ENCODE measurements around the gene CACHD1.

CACHD1 gene

GRCh38 chr1:64474133-64474532, 4.2 kb downstream of the CACHD1 start:
- DNase-seq, result no peak

- DNase-seq, result no peak
These were observed 4.9 kb downstream of the CACHD1 start for GRCh38 chr1:64474665-64475439.

- no peak for DNase-seq
These were observed 6.5 kb downstream of the CACHD1 start for GRCh38 chr1:64476251-64476952.

DNA sequence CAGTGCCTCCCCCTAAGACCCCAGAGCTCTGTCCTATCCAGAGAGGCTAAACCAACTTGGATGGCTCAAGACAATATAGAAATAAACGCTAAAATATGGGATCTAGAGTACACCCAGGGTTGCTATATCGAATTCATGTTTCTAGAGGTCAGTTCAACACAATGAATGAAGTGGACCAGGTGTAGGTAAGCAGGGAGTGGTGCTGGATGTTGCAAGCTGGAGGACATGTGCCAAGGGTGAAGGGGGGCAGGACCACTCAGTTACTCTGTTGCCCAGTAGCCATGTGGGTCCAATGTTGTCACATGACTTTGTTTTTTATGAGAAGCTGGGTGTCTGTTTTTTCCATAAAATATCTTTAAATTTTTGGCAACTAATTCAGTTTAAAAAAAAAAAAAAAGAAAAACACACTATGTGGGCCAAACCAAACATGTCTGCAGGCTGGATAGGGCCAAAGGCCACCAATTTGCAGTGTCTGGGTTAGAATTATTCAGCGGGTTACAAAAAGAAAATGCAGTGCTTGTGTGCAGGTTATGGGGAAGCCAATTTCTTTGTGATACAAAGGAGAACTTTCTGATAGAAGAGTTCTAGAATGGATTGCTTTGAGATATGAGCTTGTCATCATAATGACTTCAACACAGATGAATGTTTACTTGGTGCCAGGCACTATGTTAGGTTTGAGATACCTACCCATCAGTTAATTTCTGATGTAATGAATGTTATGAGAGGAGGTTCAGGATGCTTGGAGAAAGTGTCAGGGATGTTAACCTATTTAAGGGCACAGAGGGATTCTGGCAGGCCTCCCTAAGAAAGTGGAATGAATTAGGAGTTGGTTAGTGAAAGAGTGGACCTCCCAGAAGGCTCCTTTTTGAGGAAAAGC, 8.9 kb downstream of the CACHD1 start:
- DNase-seq, result no peak

- DNase-seq, result no peak
These were observed 9.9 kb downstream of the CACHD1 start for GRCh38 chr1:64479874-64480273.

DNA sequence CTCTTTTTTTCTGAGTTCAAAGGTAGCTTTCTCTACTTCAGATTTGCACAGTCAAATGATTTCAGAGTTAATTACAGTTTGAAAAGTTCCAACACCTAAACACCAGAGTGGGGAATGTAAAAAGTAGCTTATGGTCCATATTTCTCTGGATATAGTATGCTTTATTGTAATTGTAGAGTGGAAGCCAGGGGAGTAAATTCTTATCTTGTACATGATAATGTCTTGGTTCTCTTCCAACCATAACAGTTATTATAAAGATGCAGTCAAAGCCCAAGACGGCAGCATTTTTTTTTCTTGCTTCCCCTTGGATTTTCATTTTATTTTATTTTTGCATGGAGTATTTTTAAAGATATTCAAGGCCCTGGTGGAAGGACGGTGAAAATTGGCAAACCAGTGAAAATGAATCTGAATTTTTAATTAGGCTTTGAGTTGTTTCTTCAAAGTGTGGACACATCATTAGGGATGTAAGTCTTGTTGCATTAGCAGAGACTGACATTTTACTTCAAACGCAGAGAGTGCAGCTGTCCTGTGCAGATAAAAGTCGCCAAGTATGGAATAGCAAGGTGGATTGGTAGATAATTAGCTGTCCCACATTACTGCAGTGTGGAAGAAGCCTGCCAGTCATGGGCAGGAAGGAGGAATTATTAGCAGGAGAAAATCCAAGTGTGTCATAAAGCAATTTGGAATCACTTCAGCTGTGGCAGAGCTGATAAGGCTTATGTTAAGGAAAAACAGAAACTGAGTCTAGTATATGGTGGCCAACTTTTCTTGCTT, 11.3 kb downstream of the CACHD1 start:
- DNase-seq, result no peak

- DNase-seq, result no peak
These were observed 12.2 kb downstream of the CACHD1 start for GRCh38 chr1:64482128-64482527.

- DNase-seq, result no peak
These were observed 12.8 kb downstream of the CACHD1 start for GRCh38 chr1:64482720-64483119.

GRCh38 chr1:64483731-64484414, 13.9 kb downstream of the CACHD1 start:
- DNase-seq, result no peak

GRCh38 chr1:64484651-64485050, 14.7 kb downstream of the CACHD1 start:
- DNase-seq, result no peak

GRCh38 chr1:64486193-64486592, 16.3 kb downstream of the CACHD1 start:
- no peak for DNase-seq

- DNase-seq, result no peak
These were observed 17.1 kb downstream of the CACHD1 start for GRCh38 chr1:64487061-64487460.

DNA sequence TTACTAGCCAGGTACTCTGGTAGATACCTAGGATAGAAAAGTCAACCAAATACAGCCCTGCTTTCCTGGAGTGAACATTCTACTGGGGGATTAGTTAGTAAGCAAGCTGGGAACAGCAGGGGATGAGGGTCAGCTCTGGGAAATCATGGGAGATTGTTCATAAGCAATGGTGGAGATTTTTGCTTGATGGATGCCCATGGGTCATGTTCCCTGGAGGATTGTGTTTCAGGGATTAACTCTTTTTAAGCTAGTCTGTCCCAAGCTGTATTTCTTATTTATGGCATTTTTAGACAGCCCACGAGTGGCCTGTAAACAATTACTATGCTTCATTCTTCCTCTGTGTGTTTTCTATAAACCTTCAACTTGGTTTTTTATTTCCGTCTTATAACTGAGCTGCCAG, 18.9 kb downstream of the CACHD1 start:
- no peak for DNase-seq

DNA sequence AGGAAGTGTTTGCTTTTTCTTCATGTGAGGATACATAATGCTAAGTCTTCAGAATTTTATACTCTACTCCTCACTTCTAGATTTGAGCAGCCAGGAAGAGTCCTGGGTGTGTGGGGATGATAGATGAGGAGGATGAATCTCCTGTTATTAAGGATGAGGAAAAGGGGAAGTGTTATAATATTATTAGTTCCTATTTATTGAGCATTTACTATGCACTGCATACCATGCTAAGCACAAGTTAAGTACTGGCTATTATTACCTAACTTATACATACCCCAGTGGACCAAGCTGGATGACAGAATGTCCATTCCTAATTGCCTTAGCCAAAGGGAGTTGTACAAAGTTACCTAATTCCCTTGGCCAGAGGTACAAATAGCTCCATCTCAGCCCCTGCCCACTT, 19.8 kb downstream of the CACHD1 start:
- DNase-seq, result no peak

GRCh38 chr1:64490213-64490818, 20.4 kb downstream of the CACHD1 start:
- no peak for DNase-seq

DNA sequence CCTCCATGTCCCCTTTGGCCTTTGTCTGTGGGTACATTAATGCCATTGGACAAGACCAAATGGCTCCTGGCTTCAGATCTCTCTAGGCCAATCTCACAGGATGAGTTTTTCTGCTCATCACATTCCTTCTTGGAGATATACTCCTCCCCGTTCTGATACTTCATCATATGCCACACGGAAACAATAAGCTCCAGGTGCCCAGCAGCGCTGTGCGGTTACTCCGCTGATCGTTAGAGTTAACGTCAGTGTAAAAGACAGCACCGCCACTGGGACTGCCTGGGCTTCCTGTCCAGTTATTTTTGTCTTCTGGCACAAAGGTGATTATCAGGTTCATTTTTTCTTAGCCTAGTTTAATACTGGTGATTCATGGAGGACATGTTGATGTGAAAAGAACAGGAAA, 22.5 kb downstream of the CACHD1 start:
- DNase-seq, result no peak

DNA sequence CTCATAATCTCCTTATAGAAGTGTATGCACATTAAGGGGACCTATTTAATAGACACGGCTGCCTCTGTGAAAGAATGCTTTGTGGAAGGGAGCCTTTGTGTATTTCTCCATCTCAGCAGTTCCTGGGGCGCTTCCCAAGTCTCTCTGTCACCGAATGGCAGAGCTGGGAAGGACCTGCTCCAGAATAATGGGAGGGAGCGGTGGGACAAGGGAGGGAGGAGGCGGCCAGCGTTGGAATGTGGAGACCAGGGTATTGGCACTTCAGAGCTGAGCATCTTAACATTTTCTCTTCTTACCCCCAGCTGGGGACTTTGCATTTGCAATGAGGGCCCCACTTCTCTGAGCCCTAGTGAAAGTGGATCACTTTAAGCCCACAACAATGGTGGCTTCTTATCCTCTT, 23.9 kb downstream of the CACHD1 start:
- no peak for DNase-seq

GRCh38 chr1:64494659-64495058, 24.7 kb downstream of the CACHD1 start:
- DNase-seq, result no peak

- DNase-seq, result no peak
These were observed 25.9 kb downstream of the CACHD1 start for GRCh38 chr1:64495878-64496277.

DNA sequence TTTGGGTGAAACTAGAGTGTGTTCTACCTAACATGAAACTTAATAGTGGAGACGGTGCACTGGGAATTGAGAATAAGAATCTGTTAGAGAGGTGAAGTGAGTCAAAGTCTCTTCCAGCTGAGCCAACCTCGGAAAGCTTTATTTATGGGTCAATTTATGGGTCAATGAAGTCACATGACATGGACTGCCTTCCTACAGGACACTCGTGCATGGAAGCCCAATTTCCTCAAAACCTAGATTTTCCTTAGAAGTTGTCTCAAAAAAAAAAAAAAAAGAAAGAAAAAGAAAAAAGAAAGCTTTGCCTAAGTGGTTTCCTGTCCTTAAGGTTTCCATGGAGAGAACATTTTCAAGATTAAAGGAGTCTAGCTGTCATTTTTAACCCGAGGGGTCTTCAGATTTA, 26.7 kb downstream of the CACHD1 start:
- DNase-seq, result no peak

GRCh38 chr1:64497088-64497883, 27.4 kb downstream of the CACHD1 start:
- DNase-seq, result no peak
